Adrenal gland (tissue), 5 donors: ENCODE measurements around the gene TNFRSF19.

ENCODE experiments used
- POLR2A ChIP-seq, 2 donors: fragments of 450-650 bp; IDR thresholded peaks; one replicate each; pipeline ENCODE4 v1.6.1; 2017; ENCODE audit warnings: antibody characterized with exemption in 2 of 2, mild to moderate bottlenecking in 2 of 2, moderate library complexity in 1 of 2
- TF ChIP-seq, protein P1 (sequence below), 6 experiments: fragments of 450-650 bp in 4 of 6; fragments of 200-600 bp in 2 of 6; sonication (generic) in 1 of 6; IDR thresholded peaks; 1 replicate in 5 of 6; 2 replicates in 1 of 6; pipeline versions ENCODE4 v1.5.1 to v1.8.0; 2016 to 2021; ENCODE audit warnings: antibody characterized with exemption in 6 of 6, mild to moderate bottlenecking in 2 of 6, moderate library complexity in 1 of 6
- donor health status: DM: no; HTN: no; CAD: no.

DNA sequence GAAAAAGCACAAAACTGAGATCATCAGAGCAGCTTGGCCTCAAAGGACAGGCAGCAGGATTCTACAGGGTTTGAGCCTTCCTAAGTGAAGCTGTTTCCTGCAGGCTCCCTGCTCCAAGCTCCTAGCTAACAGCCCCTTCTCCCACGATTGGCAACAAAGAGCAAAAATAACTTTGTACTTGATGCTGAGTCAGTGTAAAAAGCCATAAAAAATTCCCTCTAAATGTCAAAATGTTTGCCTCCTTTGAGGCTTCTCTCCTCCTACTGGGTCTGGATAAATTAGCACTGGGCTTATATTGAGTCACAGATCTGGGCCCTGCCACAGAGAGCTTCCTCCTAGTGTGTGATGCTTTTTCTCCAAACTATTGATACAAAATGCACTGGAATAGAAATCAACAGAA, 153.3 kb downstream of the TNFRSF19 start:
- TF ChIP-seq, protein P1, sequence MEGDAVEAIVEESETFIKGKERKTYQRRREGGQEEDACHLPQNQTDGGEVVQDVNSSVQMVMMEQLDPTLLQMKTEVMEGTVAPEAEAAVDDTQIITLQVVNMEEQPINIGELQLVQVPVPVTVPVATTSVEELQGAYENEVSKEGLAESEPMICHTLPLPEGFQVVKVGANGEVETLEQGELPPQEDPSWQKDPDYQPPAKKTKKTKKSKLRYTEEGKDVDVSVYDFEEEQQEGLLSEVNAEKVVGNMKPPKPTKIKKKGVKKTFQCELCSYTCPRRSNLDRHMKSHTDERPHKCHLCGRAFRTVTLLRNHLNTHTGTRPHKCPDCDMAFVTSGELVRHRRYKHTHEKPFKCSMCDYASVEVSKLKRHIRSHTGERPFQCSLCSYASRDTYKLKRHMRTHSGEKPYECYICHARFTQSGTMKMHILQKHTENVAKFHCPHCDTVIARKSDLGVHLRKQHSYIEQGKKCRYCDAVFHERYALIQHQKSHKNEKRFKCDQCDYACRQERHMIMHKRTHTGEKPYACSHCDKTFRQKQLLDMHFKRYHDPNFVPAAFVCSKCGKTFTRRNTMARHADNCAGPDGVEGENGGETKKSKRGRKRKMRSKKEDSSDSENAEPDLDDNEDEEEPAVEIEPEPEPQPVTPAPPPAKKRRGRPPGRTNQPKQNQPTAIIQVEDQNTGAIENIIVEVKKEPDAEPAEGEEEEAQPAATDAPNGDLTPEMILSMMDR (IDR thresholded peaks at IDR 0.05) = no peak
- no peak for TF ChIP-seq POLR2A (IDR thresholded peaks at IDR 0.05)
